Measurements from ENCODE around the gene ZNF853.
"Not testable (repeated sequence)": the region's sequence is repeated elsewhere in the genome, so short reads cannot be mapped to it uniquely, and the experiment has no call there.

The ZNF853 gene

GRCh38 chr7:6614953-6615722 lies at the start of gene ZNF853:
ZNF853 (plus strand) TSS chr7:6615610; CDS start chr7:6616175, 565 bp downstream.
- DNase-seq, result no peak

DNA sequence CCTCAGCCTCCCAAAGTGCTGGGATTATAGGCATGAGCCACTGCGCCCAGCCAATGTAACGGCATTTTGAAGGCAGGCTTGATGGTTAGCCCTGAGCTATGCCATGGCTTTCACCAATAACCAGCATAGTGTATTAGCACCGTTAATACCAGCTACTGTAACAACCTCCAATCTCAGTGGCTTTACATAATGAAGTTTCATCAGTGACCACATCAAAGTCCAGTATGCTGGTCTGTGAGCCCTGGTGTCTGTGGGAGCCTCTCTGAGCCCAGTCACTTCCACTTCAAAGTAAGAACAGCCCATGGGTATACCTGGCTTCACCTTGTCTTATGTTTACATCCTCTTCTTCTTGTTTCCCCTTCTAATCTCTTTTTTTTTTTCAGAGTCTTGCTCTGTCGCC lies 49.8 kb upstream of the ZNF853 start:
- DNase-seq, result no peak

- no peak for DNase-seq
Measured at GRCh38 chr7:6567886-6568285, 47.5 kb upstream of the ZNF853 start.

DNA sequence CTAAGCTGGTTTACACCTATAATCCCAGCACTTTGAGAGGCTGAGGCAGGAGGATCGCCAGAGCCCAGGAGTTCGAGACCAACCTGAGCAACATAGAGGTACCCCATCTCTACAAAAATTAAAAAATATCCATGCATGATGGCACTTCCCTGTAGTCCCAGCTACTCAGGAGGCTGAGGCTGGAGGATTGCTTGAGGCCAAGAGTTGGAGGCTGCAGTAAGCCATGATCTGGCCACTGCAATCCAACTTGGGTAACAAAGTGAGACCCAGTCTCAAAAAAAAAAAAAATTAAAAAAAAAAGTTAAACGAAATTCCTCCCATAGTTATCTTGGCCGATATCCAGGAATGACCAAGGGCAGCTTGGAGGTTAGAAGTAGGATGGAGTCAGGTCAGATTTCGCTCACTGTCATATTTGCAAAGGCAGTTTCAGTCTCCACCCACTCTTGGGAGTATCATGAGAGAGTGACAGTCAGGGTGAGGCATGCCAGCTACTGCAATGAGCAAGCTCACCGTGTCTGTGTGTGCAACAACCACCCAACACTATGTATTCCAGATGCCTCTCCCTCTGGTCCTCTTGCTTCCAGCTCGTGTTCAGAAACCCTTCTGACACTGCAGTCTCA lies 44.1 kb upstream of the ZNF853 start:
- DNase-seq, result no peak

- no peak for DNase-seq
Measured at GRCh38 chr7:6575281-6576023, 40.0 kb upstream of the ZNF853 start.

GRCh38 chr7:6576024-6576866 lies 39.2 kb upstream of the ZNF853 start:
- DNase-seq, result no peak

GRCh38 chr7:6576867-6577368 lies 38.5 kb upstream of the ZNF853 start:
- DNase-seq, result not testable (repeated sequence)

DNA sequence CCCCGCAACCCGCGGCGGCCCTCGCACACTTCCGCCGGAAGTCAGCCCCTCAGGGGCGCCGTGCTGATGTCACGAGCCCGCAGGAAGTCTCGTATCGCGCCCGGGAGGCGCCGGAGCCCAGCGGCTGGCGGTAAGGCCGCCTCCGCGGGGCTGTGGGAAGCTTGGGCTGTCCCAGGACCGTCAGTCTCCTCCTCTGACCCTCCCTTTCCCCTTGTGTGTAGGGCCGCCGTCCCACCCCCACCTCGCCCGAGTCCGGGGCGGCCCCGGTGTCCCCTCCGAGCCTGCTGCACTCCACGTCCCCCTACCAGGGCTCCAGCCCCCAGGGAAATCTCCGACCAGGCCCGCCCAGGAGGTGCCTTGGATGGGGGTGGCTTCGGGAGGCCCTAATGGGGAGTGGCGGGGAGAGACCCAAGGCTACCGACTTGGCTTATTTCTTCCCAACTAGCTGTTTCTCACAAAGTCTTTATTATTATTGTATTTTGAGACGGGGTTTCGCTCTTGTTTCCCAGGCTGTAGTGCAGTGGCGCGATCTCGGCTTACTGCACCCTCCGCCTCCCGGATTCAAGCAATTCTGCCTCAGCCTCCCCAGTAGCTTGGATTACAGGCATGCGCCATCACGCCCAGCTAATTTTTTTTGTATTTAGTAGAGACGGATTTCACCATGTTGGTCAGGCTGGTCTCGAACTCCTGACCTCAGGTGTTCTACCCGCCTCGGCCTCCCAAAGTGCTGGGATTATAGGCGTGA lies 37.9 kb upstream of the ZNF853 start, which contains the start of gene ZDHHC4:
TSS of gene ZDHHC4 (plus strand) at position 86 of the 745 bp plus-strand sequence. CDS start 3,108 bp downstream, outside the sequence.
- DNase-seq, result peak; percentile 86

DNA sequence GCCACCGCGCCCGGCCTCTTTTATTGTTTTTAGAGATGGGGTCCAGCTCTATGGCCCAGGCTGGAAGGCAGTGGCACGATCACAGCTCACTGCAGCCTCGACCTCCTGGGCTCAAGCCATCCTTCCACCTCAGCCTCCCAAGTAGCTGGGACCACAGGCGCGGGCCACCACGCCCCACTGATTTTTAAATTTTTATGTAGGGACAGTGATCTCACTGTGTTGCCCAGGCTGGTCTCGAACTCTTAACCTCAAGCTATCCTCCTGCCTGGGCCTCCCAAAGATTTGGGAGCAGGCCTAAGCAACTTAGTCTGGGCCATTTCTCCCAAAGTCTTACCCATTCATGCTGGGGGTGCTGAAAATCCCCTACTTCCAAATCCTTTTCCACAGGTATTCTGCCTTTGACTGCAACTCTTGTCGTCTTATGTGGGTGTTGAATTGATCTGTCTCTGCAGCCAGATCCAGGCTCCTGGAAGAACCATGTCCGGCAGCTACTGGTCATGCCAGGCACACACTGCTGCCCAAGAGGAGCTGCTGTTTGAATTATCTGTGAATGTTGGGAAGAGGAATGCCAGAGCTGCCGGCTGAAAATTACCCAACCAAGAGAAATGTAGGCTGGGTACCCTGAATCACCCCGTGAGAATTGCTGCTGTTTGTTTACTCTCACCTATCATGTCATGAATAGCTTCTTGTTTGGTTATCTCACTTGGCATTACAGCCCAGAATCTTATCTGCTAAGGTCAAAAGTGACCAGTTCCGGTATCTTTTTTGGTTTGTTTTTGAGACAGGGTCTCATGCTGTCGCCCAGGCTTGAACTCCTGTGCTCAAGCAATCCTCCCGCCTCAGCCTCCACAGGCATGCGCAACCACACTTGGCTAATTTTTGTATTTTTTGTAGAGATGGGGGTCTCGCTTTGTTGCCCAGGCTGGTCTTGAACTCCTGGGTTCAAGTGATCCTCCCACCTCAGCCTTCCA lies 37.0 kb upstream of the ZNF853 start:
- DNase-seq, result no peak

DNA sequence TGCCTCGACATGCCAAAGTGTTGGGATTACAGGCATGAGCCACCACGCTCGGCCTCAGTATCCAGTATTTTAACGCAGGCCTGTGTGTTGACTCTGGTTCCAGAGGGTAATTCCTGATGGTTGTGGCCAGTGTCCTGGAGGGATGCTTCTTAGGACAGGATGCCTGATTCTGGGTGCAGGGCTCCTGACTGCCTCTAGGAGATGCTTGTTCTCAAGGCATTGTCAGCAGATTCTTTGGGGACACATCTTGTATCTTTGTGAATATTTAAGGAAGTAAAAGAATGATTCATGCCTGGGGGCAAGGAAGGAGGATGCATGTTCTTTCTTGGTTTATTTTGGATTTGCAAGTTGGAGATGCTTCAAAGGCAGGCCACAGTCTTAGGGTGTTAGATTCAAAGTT lies 36.0 kb upstream of the ZNF853 start:
- DNase-seq, result no peak

GRCh38 chr7:6585746-6586432 lies 29.5 kb upstream of the ZNF853 start:
- not testable (repeated sequence) for DNase-seq

DNA sequence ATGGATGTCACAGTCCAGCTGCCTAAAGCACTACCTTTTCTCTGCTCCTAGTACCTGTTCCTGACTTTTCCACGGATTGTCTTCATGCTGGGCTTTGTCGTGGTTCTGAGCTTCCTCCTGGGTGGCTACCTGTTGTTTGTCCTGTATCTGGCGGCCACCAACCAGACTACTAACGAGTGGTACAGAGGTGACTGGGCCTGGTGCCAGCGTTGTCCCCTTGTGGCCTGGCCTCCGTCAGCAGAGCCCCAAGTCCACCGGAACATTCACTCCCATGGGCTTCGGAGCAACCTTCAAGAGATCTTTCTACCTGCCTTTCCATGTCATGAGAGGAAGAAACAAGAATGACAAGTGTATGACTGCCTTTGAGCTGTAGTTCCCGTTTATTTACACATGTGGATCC lies 26.8 kb upstream of the ZNF853 start:
- DNase-seq, result no peak

GRCh38 chr7:6589151-6589828 lies 26.1 kb upstream of the ZNF853 start:
- no peak for DNase-seq

GRCh38 chr7:6589829-6590644 lies 25.4 kb upstream of the ZNF853 start, which contains the start of gene INTS15:
INTS15 (plus strand) TSS chr7:6590021; CDS start chr7:6590284, 263 bp downstream.
- DNase-seq, result peak; percentile 77 to 86

- DNase-seq, result no peak
Measured at GRCh38 chr7:6590645-6591110, 24.7 kb upstream of the ZNF853 start.

GRCh38 chr7:6600093-6600492 lies 15.3 kb upstream of the ZNF853 start:
- no peak for DNase-seq

DNA sequence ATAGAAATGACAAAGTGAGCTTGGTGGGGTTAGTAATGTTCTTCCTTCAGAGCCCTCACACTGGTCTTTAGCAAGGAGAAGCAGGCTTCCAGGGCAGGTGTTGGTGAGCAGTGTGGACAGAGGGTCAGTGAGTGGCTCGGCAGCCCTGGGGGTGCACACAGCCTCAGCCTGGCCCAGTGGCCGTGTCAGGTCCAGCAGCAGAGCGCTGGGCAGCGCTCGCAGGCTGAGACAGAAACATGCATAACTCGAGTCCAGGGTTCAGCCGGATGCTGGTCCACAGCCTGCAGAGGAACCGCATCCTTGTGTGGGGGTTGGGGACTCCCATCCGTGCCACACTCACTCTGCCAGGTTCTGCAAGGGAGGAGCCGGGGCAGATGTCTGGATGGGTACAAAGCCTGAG lies 11.0 kb upstream of the ZNF853 start:
- no peak for DNase-seq

Data from stimulated activated CD4-positive, alpha-beta T cell treated with anti-CD3 and anti-CD28 coated beads, Interleukin-2, amount 100 ng/mL, for 48 hours (primary cell).